NCI-H1092 treated with DMSO at 0.1 percent for 48 hours (cell line): ENCODE measurements around the gene OR2AK2.
"Not testable (repeated sequence)": the region's sequence is repeated elsewhere in the genome, so short reads cannot be mapped to it uniquely, and the experiment has no call there.

Source experiments
- DNase-seq: peaks from one replicate; lab custom pipeline; 2025; lab: John Stamatoyannopoulos, UW

The OR2AK2 gene

GRCh38 chr1:247964933-247965332 lies at the start of gene OR2AK2:
Gene OR2AK2, plus strand, starts transcription at chr1:247965233. Its CDS starts 144 bp downstream, at chr1:247965377.
- no peak for DNase-seq

GRCh38 chr1:247919952-247920351 lies 45.1 kb upstream of the OR2AK2 start, which contains the start of gene OR2T8:
Gene OR2T8, plus strand, starts transcription at chr1:247920252. Its CDS starts 766 bp downstream, at chr1:247921018.
- DNase-seq = no peak

- DNase-seq = no peak
Measured at GRCh38 chr1:247923941-247924340, 41.1 kb upstream of the OR2AK2 start.

GRCh38 chr1:247924868-247925267 lies 40.2 kb upstream of the OR2AK2 start, which contains the start of gene OR2AJ1:
Gene OR2AJ1, plus strand, starts transcription at chr1:247924889. Its CDS starts 8,880 bp downstream, at chr1:247933769.
- DNase-seq = no peak

- no peak for DNase-seq
Measured at GRCh38 chr1:247933989-247934388, 31.0 kb upstream of the OR2AK2 start.

- DNase-seq = no peak
Measured at GRCh38 chr1:247935781-247936180, 29.3 kb upstream of the OR2AK2 start.

- no peak for DNase-seq
Measured at GRCh38 chr1:247936415-247936814, 28.6 kb upstream of the OR2AK2 start.

GRCh38 chr1:247936965-247937734 lies 27.9 kb upstream of the OR2AK2 start:
- not testable (repeated sequence) for DNase-seq

GRCh38 chr1:247942624-247943023 lies 22.4 kb upstream of the OR2AK2 start:
- DNase-seq = no peak

GRCh38 chr1:247948558-247948957 lies 16.5 kb upstream of the OR2AK2 start, which contains the start of gene OR2L8:
Gene OR2L8, plus strand, starts transcription at chr1:247948858. Its CDS starts 0 bp downstream, at chr1:247948858.
- DNase-seq = no peak

- no peak for DNase-seq
Measured at GRCh38 chr1:247953408-247953807, 11.6 kb upstream of the OR2AK2 start.

GRCh38 chr1:247961791-247962190 lies 3.2 kb upstream of the OR2AK2 start:
- no peak for DNase-seq

GRCh38 chr1:247962911-247963588 lies 2.0 kb upstream of the OR2AK2 start:
- DNase-seq = no peak

- no peak for DNase-seq
Measured at GRCh38 chr1:247966532-247967204, 1.6 kb downstream of the OR2AK2 start.

GRCh38 chr1:247992986-247993385 lies 28.0 kb downstream of the OR2AK2 start:
- DNase-seq = no peak

GRCh38 chr1:247998811-247999210 lies 33.8 kb downstream of the OR2AK2 start:
- no peak for DNase-seq

- DNase-seq = no peak
Measured at GRCh38 chr1:248000169-248000568, 35.1 kb downstream of the OR2AK2 start.

- no peak for DNase-seq
Measured at GRCh38 chr1:248007778-248008177, 42.7 kb downstream of the OR2AK2 start.

GRCh38 chr1:248009681-248010080 lies 44.6 kb downstream of the OR2AK2 start:
- DNase-seq = no peak

GRCh38 chr1:248013229-248013710 lies 48.2 kb downstream of the OR2AK2 start, which contains the start of gene OR2L5:
Gene OR2L5, plus strand, starts transcription at chr1:248013660. Its CDS starts 8,288 bp downstream, at chr1:248021948.
- no peak for DNase-seq

GRCh38 chr1:248015803-248016202 lies 50.8 kb downstream of the OR2AK2 start:
- DNase-seq = no peak
